PFSK-1 (cell line): ENCODE measurements around the gene DNAI4.

Experiments used
- FOXP2 ChIP-seq: optimal IDR thresholded peaks from 2 replicates; pipeline ENCODE3; 2011; ENCODE audit warnings: borderline replicate concordance, control low read depth, inconsistent platforms; ENCODE audit not compliant: insufficient read depth; ENCODE audit errors: extremely low read length, extremely low read depth
- POLR2AphosphoS5 ChIP-seq: IDR thresholded peaks from 2 replicates; pipeline ENCODE4 v1.6.1; 2012; ENCODE audit warnings: low read depth, mild to moderate bottlenecking, control low read depth, low read length, moderate library complexity
- SIN3A ChIP-seq: IDR thresholded peaks from 2 replicates; pipeline ENCODE4 v1.6.1; 2012; ENCODE audit warnings: mild to moderate bottlenecking, low read length, moderate library complexity, borderline replicate concordance; ENCODE audit not compliant: insufficient read depth
- TAF1 ChIP-seq: IDR thresholded peaks from 2 replicates; pipeline ENCODE4 v1.6.1; 2012; ENCODE audit warnings: low read length, control low read depth, borderline replicate concordance; ENCODE audit not compliant: insufficient read depth
- TF ChIP-seq, protein P1 (sequence below), 2 experiments: IDR thresholded peaks; 2 replicates each; pipeline versions ENCODE4 v1.6.1 to v1.8.0; 2011 to 2012; ENCODE audit warnings: low read depth in 2 of 2, low read length in 2 of 2, control low read depth in 1 of 2, inconsistent platforms in 1 of 2, mild to moderate bottlenecking in 1 of 2, moderate library complexity in 1 of 2; ENCODE audit not compliant: insufficient read depth in 1 of 2

DNAI4 gene

DNA sequence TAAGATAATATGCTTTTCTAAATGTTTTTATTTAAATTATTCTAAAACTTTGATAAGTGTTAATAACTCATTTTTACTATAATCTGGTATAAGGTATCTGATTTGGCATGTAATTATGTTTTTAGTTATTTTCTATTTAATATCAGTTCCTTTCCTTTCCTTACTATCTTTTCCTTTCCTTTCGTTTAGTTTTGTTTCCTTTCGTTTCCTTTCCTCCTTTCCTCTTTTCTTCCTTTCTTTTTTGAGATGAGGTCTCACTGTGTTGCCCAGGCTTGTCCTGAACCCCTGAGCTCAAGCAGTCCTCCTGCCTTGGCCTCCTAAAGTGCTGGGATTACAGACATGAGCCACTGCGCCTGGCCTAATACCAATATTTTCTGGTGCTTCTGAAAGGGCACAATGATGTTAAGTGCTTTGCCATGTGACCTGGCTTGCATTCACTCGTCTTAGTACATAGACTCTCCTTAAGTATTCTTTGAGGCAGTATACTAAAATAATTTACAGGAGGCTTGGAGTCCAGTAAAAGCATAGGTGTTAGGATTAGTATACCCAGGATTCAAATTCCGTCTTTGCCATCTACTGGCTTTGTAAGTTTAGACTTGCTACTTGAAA lies 18.8 kb upstream of the DNAI4 start:
- no peak for TF ChIP-seq SIN3A
- no peak for TF ChIP-seq TAF1
- no peak for TF ChIP-seq POLR2AphosphoS5
- no peak for TF ChIP-seq FOXP2

DNA sequence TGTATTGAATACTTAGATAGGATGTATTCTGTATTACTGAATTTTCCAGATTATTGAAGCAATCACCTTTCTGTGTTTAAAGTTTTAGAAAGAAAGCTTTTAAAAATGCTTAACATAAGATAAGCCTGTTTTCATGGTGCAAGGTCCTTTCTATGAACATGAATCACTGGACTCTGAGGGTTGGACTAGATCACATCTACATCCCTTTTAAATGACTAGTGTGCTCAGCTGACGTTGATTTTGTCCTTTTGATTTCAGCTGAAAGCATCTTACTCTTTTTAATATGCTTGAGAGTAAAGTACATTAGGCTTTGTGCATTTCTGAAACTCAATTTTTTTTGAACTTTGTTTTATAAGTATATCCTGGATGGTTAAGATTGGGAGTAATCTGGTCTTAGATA lies 16.3 kb upstream of the DNAI4 start:
- TF ChIP-seq FOXP2 (no peak), TAF1 (no peak)
- TF ChIP-seq, protein P1, sequence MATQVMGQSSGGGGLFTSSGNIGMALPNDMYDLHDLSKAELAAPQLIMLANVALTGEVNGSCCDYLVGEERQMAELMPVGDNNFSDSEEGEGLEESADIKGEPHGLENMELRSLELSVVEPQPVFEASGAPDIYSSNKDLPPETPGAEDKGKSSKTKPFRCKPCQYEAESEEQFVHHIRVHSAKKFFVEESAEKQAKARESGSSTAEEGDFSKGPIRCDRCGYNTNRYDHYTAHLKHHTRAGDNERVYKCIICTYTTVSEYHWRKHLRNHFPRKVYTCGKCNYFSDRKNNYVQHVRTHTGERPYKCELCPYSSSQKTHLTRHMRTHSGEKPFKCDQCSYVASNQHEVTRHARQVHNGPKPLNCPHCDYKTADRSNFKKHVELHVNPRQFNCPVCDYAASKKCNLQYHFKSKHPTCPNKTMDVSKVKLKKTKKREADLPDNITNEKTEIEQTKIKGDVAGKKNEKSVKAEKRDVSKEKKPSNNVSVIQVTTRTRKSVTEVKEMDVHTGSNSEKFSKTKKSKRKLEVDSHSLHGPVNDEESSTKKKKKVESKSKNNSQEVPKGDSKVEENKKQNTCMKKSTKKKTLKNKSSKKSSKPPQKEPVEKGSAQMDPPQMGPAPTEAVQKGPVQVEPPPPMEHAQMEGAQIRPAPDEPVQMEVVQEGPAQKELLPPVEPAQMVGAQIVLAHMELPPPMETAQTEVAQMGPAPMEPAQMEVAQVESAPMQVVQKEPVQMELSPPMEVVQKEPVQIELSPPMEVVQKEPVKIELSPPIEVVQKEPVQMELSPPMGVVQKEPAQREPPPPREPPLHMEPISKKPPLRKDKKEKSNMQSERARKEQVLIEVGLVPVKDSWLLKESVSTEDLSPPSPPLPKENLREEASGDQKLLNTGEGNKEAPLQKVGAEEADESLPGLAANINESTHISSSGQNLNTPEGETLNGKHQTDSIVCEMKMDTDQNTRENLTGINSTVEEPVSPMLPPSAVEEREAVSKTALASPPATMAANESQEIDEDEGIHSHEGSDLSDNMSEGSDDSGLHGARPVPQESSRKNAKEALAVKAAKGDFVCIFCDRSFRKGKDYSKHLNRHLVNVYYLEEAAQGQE (IDR thresholded peaks at IDR 0.05; ENCODE audit: insufficient read depth in 1 of 2, low read depth in 2 of 2, low read length in 2 of 2): no peak

GRCh38 chr1:66938613-66939012 lies 14.0 kb upstream of the DNAI4 start:
- no peak for TF ChIP-seq FOXP2

DNA sequence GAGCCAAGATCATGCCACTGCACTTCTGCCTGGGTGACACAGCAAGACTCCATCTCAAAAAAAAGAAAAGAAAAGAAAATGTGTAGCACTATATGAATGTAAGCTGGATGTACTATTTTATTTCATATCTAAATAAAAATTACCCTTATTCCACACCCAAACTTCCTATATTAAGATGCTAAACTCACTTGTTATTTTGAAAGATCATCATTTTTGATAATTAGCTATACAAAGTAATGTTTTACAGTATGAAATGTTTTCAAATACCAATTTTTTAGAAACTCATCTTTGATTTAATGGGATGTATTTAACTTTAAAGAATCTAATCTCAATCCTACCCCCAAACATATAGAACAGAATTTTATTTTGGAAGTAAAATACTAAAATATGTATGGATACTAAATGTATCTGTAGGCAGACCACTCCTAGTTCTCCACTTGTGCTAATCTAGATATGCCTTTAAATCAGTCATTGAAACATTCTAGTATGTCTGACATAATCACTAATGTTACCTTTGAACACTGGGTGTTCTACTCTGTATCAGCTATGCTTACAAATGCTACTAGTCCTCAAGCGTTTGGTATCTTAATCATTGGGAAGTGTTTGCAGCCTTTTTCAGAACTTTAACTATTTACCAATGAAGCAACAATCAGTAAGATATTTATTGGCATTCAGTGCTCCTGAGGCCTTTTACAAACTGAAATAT lies 13.0 kb upstream of the DNAI4 start:
- TF ChIP-seq SIN3A (no peak), POLR2AphosphoS5 (no peak), FOXP2 (no peak), TAF1 (no peak)
- TF ChIP-seq, protein P1 (IDR thresholded peaks at IDR 0.05; ENCODE audit: insufficient read depth in 1 of 2, low read depth in 2 of 2, low read length in 2 of 2): no peak

- no peak for TF ChIP-seq TAF1
- TF ChIP-seq, protein P1 (IDR thresholded peaks at IDR 0.05; ENCODE audit: insufficient read depth in 1 of 2, low read depth in 2 of 2, low read length in 2 of 2): no peak
- TF ChIP-seq FOXP2: no peak
- no peak for TF ChIP-seq SIN3A
- no peak for TF ChIP-seq POLR2AphosphoS5
These were observed 9.4 kb upstream of the DNAI4 start for GRCh38 chr1:66933887-66934700.

GRCh38 chr1:66932291-66932690 lies 7.6 kb upstream of the DNAI4 start:
- TF ChIP-seq POLR2AphosphoS5 (no peak), FOXP2 (no peak), SIN3A (no peak), TAF1 (no peak)
- TF ChIP-seq, protein P1 (IDR thresholded peaks at IDR 0.05; ENCODE audit: insufficient read depth in 1 of 2, low read depth in 2 of 2, low read length in 2 of 2): no peak
